Measurements from ENCODE around the gene NBEAL1. TPM values are rescaled to one million over a fixed set of nuclear protein-coding genes. Genes with fewer than 3 reads are reported as not detected.
"Not testable (repeated sequence)": the region's sequence is repeated elsewhere in the genome, so short reads cannot be mapped to it uniquely, and the experiment has no call there.

Gene NBEAL1
- total RNA-seq, 1 donor from 2014 or later, result 11.6 TPM

DNA sequence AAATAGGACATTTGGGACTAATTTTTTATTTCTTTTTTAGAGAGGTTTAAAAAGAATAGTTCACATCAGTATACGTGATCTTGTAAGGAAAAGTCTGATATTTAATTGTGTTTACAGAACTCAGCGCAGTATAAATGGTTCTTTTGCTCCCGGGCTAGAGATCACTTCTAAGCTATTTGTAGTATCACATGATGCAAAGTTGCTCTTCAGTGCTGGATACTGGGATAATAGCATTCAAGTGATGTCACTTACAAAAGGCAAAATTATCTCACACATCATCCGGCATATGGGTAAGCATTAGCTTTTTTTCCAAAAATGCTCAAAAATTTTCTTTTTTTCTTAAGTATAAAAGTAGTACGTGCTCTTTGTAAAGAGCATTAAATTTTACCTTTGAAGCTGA lies 186.8 kb downstream of the NBEAL1 start:
- Mint-ChIP-seq H3K27me3 (ENCODE audit: unreplicated experiment) (no peaks in the 10 kb centered on the region), H3K9me3 (ENCODE audit: unreplicated experiment) (no peaks in the 10 kb centered on the region), H3K36me3 (ENCODE audit: low read depth, unreplicated experiment) (peaks cover 10% of the 10 kb centered on the region), H3K27ac (ENCODE audit: unreplicated experiment) (no peak overlapping the region), H3K4me1 (ENCODE audit: unreplicated experiment) (no peaks in the 10 kb centered on the region), H3K4me3 (ENCODE audit: unreplicated experiment) (no peak overlapping the region)
- DNase-seq (ENCODE audit: low spot score), result no peak
- TF ChIP-seq, protein P1, sequence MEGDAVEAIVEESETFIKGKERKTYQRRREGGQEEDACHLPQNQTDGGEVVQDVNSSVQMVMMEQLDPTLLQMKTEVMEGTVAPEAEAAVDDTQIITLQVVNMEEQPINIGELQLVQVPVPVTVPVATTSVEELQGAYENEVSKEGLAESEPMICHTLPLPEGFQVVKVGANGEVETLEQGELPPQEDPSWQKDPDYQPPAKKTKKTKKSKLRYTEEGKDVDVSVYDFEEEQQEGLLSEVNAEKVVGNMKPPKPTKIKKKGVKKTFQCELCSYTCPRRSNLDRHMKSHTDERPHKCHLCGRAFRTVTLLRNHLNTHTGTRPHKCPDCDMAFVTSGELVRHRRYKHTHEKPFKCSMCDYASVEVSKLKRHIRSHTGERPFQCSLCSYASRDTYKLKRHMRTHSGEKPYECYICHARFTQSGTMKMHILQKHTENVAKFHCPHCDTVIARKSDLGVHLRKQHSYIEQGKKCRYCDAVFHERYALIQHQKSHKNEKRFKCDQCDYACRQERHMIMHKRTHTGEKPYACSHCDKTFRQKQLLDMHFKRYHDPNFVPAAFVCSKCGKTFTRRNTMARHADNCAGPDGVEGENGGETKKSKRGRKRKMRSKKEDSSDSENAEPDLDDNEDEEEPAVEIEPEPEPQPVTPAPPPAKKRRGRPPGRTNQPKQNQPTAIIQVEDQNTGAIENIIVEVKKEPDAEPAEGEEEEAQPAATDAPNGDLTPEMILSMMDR (IDR thresholded peaks at IDR 0.05; ENCODE audit: unreplicated experiment), result no peak

GRCh38 chr2:203209538-203209937 lies 194.9 kb downstream of the NBEAL1 start:
- no peaks in the 10 kb centered on the region for H3K27me3 Mint-ChIP-seq (ENCODE audit: unreplicated experiment)
- H3K4me1 Mint-ChIP-seq (ENCODE audit: unreplicated experiment), result no peaks in the 10 kb centered on the region
- no peaks in the 10 kb centered on the region for H3K9me3 Mint-ChIP-seq (ENCODE audit: unreplicated experiment)
- DNase-seq (ENCODE audit: low spot score), result no peak
- no peak overlapping the region for H3K4me3 Mint-ChIP-seq (ENCODE audit: unreplicated experiment)
- peaks cover 15% of the 10 kb centered on the region for H3K36me3 Mint-ChIP-seq (ENCODE audit: low read depth, unreplicated experiment)
- TF ChIP-seq, protein P1 (IDR thresholded peaks at IDR 0.05; ENCODE audit: unreplicated experiment), result no peak
- H3K27ac Mint-ChIP-seq (ENCODE audit: unreplicated experiment), result no peak overlapping the region

DNA sequence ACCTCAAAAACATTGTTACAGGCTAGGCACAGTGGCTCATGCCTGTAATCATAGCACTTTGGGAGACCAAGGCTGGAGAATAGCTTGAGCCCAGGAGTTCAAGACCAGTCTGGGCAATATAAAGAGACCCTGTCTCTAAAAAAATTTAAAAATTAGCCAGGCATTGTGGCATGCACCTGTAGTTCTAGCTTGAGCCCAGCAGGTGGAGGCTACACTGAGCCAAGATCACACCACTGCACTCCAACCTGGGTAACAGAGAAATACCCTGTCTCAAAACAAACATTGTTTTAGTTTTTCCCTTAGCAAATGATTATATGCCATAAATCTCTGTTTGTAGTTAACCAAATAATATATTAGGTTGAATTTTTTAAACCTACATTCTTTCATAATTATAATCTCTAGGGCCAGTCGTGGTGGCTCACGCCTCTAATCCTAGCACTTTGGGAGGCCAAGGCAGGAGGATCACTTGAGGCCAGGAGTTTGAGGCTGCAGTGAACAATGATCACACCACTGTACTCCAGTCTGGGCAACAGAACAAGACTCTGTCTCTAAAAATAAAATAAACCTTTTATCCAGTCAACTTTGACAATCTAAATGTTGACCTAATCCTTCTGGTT lies 210.9 kb downstream of the NBEAL1 start:
- peak; percentile 34 for DNase-seq (ENCODE audit: low spot score)
- no peak overlapping the region for H3K4me3 Mint-ChIP-seq (ENCODE audit: unreplicated experiment)

GRCh38 chr2:203229674-203230073 lies 215.0 kb downstream of the NBEAL1 start:
- not testable (repeated sequence) for H3K27ac Mint-ChIP-seq (ENCODE audit: unreplicated experiment); H3K36me3 Mint-ChIP-seq (ENCODE audit: low read depth, unreplicated experiment); H3K9me3 Mint-ChIP-seq (ENCODE audit: unreplicated experiment); H3K27me3 Mint-ChIP-seq (ENCODE audit: unreplicated experiment); DNase-seq (ENCODE audit: low spot score); H3K4me3 Mint-ChIP-seq (ENCODE audit: unreplicated experiment); H3K4me1 Mint-ChIP-seq (ENCODE audit: unreplicated experiment)

More for the DNA sequence above, 210.9 kb downstream of the NBEAL1 start:
- no peaks in the 10 kb centered on the region for H3K36me3 Mint-ChIP-seq (ENCODE audit: low read depth, unreplicated experiment)
- H3K27ac Mint-ChIP-seq (ENCODE audit: unreplicated experiment), result no peak overlapping the region
- H3K4me1 Mint-ChIP-seq (ENCODE audit: unreplicated experiment), result no peaks in the 10 kb centered on the region
- TF ChIP-seq, protein P1 (IDR thresholded peaks at IDR 0.05; ENCODE audit: unreplicated experiment), result peak; percentile 80
- H3K27me3 Mint-ChIP-seq (ENCODE audit: unreplicated experiment), result no peaks in the 10 kb centered on the region
- H3K9me3 Mint-ChIP-seq (ENCODE audit: unreplicated experiment), result no peaks in the 10 kb centered on the region

GRCh38 chr2:203237346-203238238 lies 222.9 kb downstream of the NBEAL1 start:
- peaks cover 13% of the 10 kb centered on the region for H3K4me1 Mint-ChIP-seq (ENCODE audit: unreplicated experiment)
- TF ChIP-seq, protein P1 (IDR thresholded peaks at IDR 0.05; ENCODE audit: unreplicated experiment), result no peak
- H3K27ac Mint-ChIP-seq (ENCODE audit: unreplicated experiment), result no peak overlapping the region
- DNase-seq (ENCODE audit: low spot score), result no peak
- no peaks in the 10 kb centered on the region for H3K9me3 Mint-ChIP-seq (ENCODE audit: unreplicated experiment)
- H3K27me3 Mint-ChIP-seq (ENCODE audit: unreplicated experiment), result peaks cover 11% of the 10 kb centered on the region
- H3K4me3 Mint-ChIP-seq (ENCODE audit: unreplicated experiment), result peak overlapping the region; percentile 85
- peaks cover under 1% of the 10 kb centered on the region for H3K36me3 Mint-ChIP-seq (ENCODE audit: low read depth, unreplicated experiment)

All from endothelial cell (in vitro differentiated cells).